Esophagus muscularis mucosa (tissue), 3 donors: ENCODE results near the gene THSD7A.

Experiments
- POLR2A ChIP-seq: fragments of 450-650 bp; IDR thresholded peaks from one replicate; pipeline ENCODE4 v1.6.1; 2017; ENCODE audit warnings: antibody characterized with exemption, moderate library complexity, mild to moderate bottlenecking, low read depth
- TF ChIP-seq, protein P1 (sequence below), 3 experiments: fragments of 200-600 bp in 2 of 3; fragments of 450-650 bp in 1 of 3; sonication (generic) in 2 of 3; IDR thresholded peaks; one replicate each; pipeline ENCODE4 v1.5.1; 2017 to 2019; ENCODE audit warnings: antibody characterized with exemption in 3 of 3, mild to moderate bottlenecking in 2 of 3, moderate library complexity in 1 of 3

GRCh38 chr7:11881680-11882079 is 49.7 kb upstream of the THSD7A start:
- no peak for TF ChIP-seq POLR2A
- TF ChIP-seq, protein P1, sequence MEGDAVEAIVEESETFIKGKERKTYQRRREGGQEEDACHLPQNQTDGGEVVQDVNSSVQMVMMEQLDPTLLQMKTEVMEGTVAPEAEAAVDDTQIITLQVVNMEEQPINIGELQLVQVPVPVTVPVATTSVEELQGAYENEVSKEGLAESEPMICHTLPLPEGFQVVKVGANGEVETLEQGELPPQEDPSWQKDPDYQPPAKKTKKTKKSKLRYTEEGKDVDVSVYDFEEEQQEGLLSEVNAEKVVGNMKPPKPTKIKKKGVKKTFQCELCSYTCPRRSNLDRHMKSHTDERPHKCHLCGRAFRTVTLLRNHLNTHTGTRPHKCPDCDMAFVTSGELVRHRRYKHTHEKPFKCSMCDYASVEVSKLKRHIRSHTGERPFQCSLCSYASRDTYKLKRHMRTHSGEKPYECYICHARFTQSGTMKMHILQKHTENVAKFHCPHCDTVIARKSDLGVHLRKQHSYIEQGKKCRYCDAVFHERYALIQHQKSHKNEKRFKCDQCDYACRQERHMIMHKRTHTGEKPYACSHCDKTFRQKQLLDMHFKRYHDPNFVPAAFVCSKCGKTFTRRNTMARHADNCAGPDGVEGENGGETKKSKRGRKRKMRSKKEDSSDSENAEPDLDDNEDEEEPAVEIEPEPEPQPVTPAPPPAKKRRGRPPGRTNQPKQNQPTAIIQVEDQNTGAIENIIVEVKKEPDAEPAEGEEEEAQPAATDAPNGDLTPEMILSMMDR (IDR thresholded peaks at IDR 0.05) = no peak
